ENCODE measurements around the gene LTBP1.
"Not testable (repeated sequence)": the region's sequence is repeated elsewhere in the genome, so short reads cannot be mapped to it uniquely, and the experiment has no call there.

LTBP1 gene

GRCh38 chr2:33142810-33143209 is 196.1 kb downstream of the LTBP1 start:
- DNase-seq (ENCODE audit: low read depth, low spot score), result no peak

- DNase-seq (ENCODE audit: low read depth, low spot score), result no peak
Observed at GRCh38 chr2:33144243-33144642, 197.5 kb downstream of the LTBP1 start.

GRCh38 chr2:33145459-33145858 is 198.7 kb downstream of the LTBP1 start:
- DNase-seq (ENCODE audit: low read depth, low spot score), result no peak

GRCh38 chr2:33146102-33146501 is 199.3 kb downstream of the LTBP1 start:
- DNase-seq (ENCODE audit: low read depth, low spot score), result no peak

- no peak for DNase-seq (ENCODE audit: low read depth, low spot score)
Observed at GRCh38 chr2:33153008-33153407, 206.3 kb downstream of the LTBP1 start.

GRCh38 chr2:33158482-33159003 is 211.8 kb downstream of the LTBP1 start:
- no peak for DNase-seq (ENCODE audit: low read depth, low spot score)

- DNase-seq (ENCODE audit: low read depth, low spot score), result no peak
Observed at GRCh38 chr2:33160191-33160590, 213.4 kb downstream of the LTBP1 start.

GRCh38 chr2:33166287-33166881 is 219.6 kb downstream of the LTBP1 start:
- DNase-seq (ENCODE audit: low read depth, low spot score), result no peak

- DNase-seq (ENCODE audit: low read depth, low spot score), result no peak
Observed at GRCh38 chr2:33167622-33168245, 221.0 kb downstream of the LTBP1 start.

- no peak for DNase-seq (ENCODE audit: low read depth, low spot score)
Observed at GRCh38 chr2:33168425-33168824, 221.7 kb downstream of the LTBP1 start.

GRCh38 chr2:33168922-33169321 is 222.2 kb downstream of the LTBP1 start:
- DNase-seq (ENCODE audit: low read depth, low spot score), result no peak

GRCh38 chr2:33170251-33170650 is 223.5 kb downstream of the LTBP1 start:
- not testable (repeated sequence) for DNase-seq (ENCODE audit: low read depth, low spot score)

- DNase-seq (ENCODE audit: low read depth, low spot score), result no peak
Observed at GRCh38 chr2:33177627-33178026, 230.9 kb downstream of the LTBP1 start.

- DNase-seq (ENCODE audit: low read depth, low spot score), result no peak
Observed at GRCh38 chr2:33178209-33178608, 231.5 kb downstream of the LTBP1 start.

GRCh38 chr2:33180915-33181314 is 234.2 kb downstream of the LTBP1 start:
- DNase-seq (ENCODE audit: low read depth, low spot score), result no peak

GRCh38 chr2:33181466-33181865 is 234.7 kb downstream of the LTBP1 start:
- no peak for DNase-seq (ENCODE audit: low read depth, low spot score)

- no peak for DNase-seq (ENCODE audit: low read depth, low spot score)
Observed at GRCh38 chr2:33184041-33184440, 237.3 kb downstream of the LTBP1 start.

GRCh38 chr2:33186937-33187336 is 240.2 kb downstream of the LTBP1 start:
- no peak for DNase-seq (ENCODE audit: low read depth, low spot score)

- no peak for DNase-seq (ENCODE audit: low read depth, low spot score)
Observed at GRCh38 chr2:33188799-33189198, 242.0 kb downstream of the LTBP1 start.

- DNase-seq (ENCODE audit: low read depth, low spot score), result no peak
Observed at GRCh38 chr2:33190393-33190937, 243.7 kb downstream of the LTBP1 start.

GRCh38 chr2:33195891-33196290 is 249.1 kb downstream of the LTBP1 start:
- no peak for DNase-seq (ENCODE audit: low read depth, low spot score)

- no peak for DNase-seq (ENCODE audit: low read depth, low spot score)
Observed at GRCh38 chr2:33196700-33197099, 249.9 kb downstream of the LTBP1 start.
